Activated T-cell treated with anti-CD3 and anti-CD28 coated beads for 24 hours (primary cell): ENCODE data around the gene SCN4A.

ENCODE experiments used
- DNase-seq: peaks from one replicate; pipeline ENCODE4 v3.0.0-alpha.2; 2020; ENCODE audit warnings: low read depth

The SCN4A gene

GRCh38 chr17:63955232-63955631 lies 17.5 kb downstream of the SCN4A start:
- DNase-seq, result no peak

- no peak for DNase-seq
Measured at GRCh38 chr17:63954402-63955063, 18.2 kb downstream of the SCN4A start.

GRCh38 chr17:63950940-63951907 lies 21.5 kb downstream of the SCN4A start:
- DNase-seq, result no peak

- no peak for DNase-seq
Measured at GRCh38 chr17:63949576-63950250, 23.0 kb downstream of the SCN4A start.

- DNase-seq, result no peak
Measured at GRCh38 chr17:63948521-63948920, 24.2 kb downstream of the SCN4A start.

GRCh38 chr17:63947711-63948330 lies 24.9 kb downstream of the SCN4A start:
- no peak for DNase-seq

GRCh38 chr17:63946440-63947363 lies 26.0 kb downstream of the SCN4A start:
- DNase-seq, result peak; percentile 41

GRCh38 chr17:63945784-63946439 lies 26.8 kb downstream of the SCN4A start:
- DNase-seq, result no peak

GRCh38 chr17:63944736-63945499 lies 27.8 kb downstream of the SCN4A start:
- no peak for DNase-seq

- no peak for DNase-seq
Measured at GRCh38 chr17:63943745-63944144, 29.0 kb downstream of the SCN4A start.

GRCh38 chr17:63942309-63942985 lies 30.3 kb downstream of the SCN4A start:
- no peak for DNase-seq

GRCh38 chr17:63941751-63942150 lies 31.0 kb downstream of the SCN4A start:
- DNase-seq, result no peak

- DNase-seq, result no peak
Measured at GRCh38 chr17:63941162-63941561, 31.6 kb downstream of the SCN4A start.

GRCh38 chr17:63940584-63940983 lies 32.1 kb downstream of the SCN4A start:
- no peak for DNase-seq

- no peak for DNase-seq
Measured at GRCh38 chr17:63939884-63940283, 32.8 kb downstream of the SCN4A start.

- no peak for DNase-seq
Measured at GRCh38 chr17:63939401-63939800, 33.3 kb downstream of the SCN4A start.

- DNase-seq, result no peak
Measured at GRCh38 chr17:63937920-63938319, 34.8 kb downstream of the SCN4A start.

- no peak for DNase-seq
Measured at GRCh38 chr17:63937319-63937718, 35.4 kb downstream of the SCN4A start.
